CD4-positive, CD25-positive, alpha-beta regulatory T cell (primary cell): ENCODE data around the gene BTRC. TPM values are rescaled to one million over a fixed set of nuclear protein-coding genes. Genes with fewer than 3 reads are reported as not detected.
"Not testable (repeated sequence)": the region's sequence is repeated elsewhere in the genome, so short reads cannot be mapped to it uniquely, and the experiment has no call there.

Experiments
- ATAC-seq, 2 donors: fragments of 150-1000 bp; cut with Tn5 transposase; one replicate each; pipeline ENCODE4 v1.10.0; 2021; ENCODE audit warnings: low read depth in 2 of 2, moderate number of reproducible peaks in 2 of 2, moderate library complexity in 1 of 2
- DNase-seq, 3 donors: peaks; one replicate each; pipeline versions ENCODE4 v3.0.0 to v3.0.0-alpha.2; 2012 to 2022; ENCODE audit warnings: mixed read lengths in 1 of 3
- H3K27ac ChIP-seq: one replicate; pipeline ENCODE4 v1.7.0; 2013; ENCODE audit warnings: mild to moderate bottlenecking, low read length; ENCODE audit not compliant: insufficient read depth, poor library complexity, severe bottlenecking
- H3K27me3 ChIP-seq: one replicate; pipeline ENCODE4 v1.7.0; 2013; ENCODE audit warnings: low read length; ENCODE audit not compliant: control insufficient read depth, insufficient read depth
- H3K36me3 ChIP-seq: one replicate; pipeline ENCODE4 v1.7.0; 2013; ENCODE audit warnings: mild to moderate bottlenecking, low read length, moderate library complexity; ENCODE audit not compliant: control insufficient read depth, insufficient read depth
- H3K4me1 ChIP-seq: 2 replicates; pipeline ENCODE4 v1.7.0; 2013; ENCODE audit warnings: mild to moderate bottlenecking, low read length; ENCODE audit not compliant: insufficient read depth, control insufficient read depth, poor library complexity, severe bottlenecking
- H3K4me3 ChIP-seq: one replicate; pipeline ENCODE4 v1.7.0; 2013; ENCODE audit warnings: low read depth, mild to moderate bottlenecking, low read length, moderate library complexity
- H3K9me3 ChIP-seq, 2 experiments: 1 replicate in 1 of 2; 2 replicates in 1 of 2; pipeline ENCODE4 v1.7.0; 2013; ENCODE audit warnings: low read length in 2 of 2, mild to moderate bottlenecking in 1 of 2, moderate library complexity in 1 of 2; ENCODE audit not compliant: control insufficient read depth in 2 of 2
- H3K27ac Mint-ChIP-seq, 3 donors: one replicate each; pipeline ENCODE4 v1.8.0; 2020 to 2022; ENCODE audit warnings: mild to moderate bottlenecking in 3 of 3, mixed read lengths in 3 of 3, moderate library complexity in 2 of 3
- H3K27me3 Mint-ChIP-seq: one replicate; pipeline ENCODE4 v1.8.0; 2022; ENCODE audit warnings: mild to moderate bottlenecking, mixed read lengths
- H3K36me3 Mint-ChIP-seq: one replicate; pipeline ENCODE4 v1.8.0; 2020; ENCODE audit warnings: mixed read lengths
- H3K4me1 Mint-ChIP-seq, 4 donors: one replicate each; pipeline ENCODE4 v1.8.0; 2020 to 2022; ENCODE audit warnings: mixed read lengths in 4 of 4, mild to moderate bottlenecking in 1 of 4
- H3K4me3 Mint-ChIP-seq, 4 donors: one replicate each; pipeline ENCODE4 v1.8.0; 2020 to 2022; ENCODE audit warnings: mild to moderate bottlenecking in 4 of 4, mixed read lengths in 4 of 4, moderate library complexity in 3 of 4
- H3K9me3 Mint-ChIP-seq, 7 donors: one replicate each; pipeline ENCODE4 v1.8.0; 2020 to 2022; ENCODE audit warnings: mixed read lengths in 7 of 7, mild to moderate bottlenecking in 3 of 7, moderate library complexity in 2 of 7
- polyA plus RNA-seq, 4 donors: library from polyadenylated mRNA; unstranded; fragments of 300-500 nt; fragmentation: Illumina TruSeq; gene quantifications; one replicate each; pipeline ENCODE4 v1.2.3, GENCODE V29; 2021
- total RNA-seq: library from RNA; stranded (reverse); gene quantifications from one replicate; pipeline ENCODE4 v1.2.3, GENCODE V29; 2022

Gene BTRC
- total and polyA plus RNA-seq, 5 donors from 2014 or later: 6.1 to 17.8 (median 8.9) TPM

GRCh38 chr10:101319241-101319915 lies 34.6 kb upstream of the BTRC start:
- DNase-seq (no peak), ATAC-seq (no peak)
- Mint-ChIP-seq H3K27me3 (peaks cover 12% of the 10 kb centered on the region), H3K4me1 (no peaks in the 10 kb centered on the region), H3K9me3 (peaks cover 0 to 2% (median 0%) of the 10 kb centered on the region in 7 donors), H3K27ac (no peak overlapping the region), H3K4me3 (no peak overlapping the region), H3K36me3 (no peaks in the 10 kb centered on the region)
- Histone ChIP-seq H3K27me3 (no peaks in the 10 kb centered on the region), H3K27ac (no peak overlapping the region), H3K4me3 (no peak overlapping the region), H3K4me1 (no peaks in the 10 kb centered on the region), H3K9me3 (no peaks in the 10 kb centered on the region), H3K36me3 (no peaks in the 10 kb centered on the region)

GRCh38 chr10:101321073-101321472 lies 32.9 kb upstream of the BTRC start:
- Mint-ChIP-seq H3K9me3 (peaks cover 0 to 2% (median 0%) of the 10 kb centered on the region in 7 donors), H3K4me3 (no peak overlapping the region), H3K27me3 (peaks cover 11% of the 10 kb centered on the region), H3K36me3 (no peaks in the 10 kb centered on the region), H3K27ac (no peak overlapping the region), H3K4me1 (no peaks in the 10 kb centered on the region)
- Histone ChIP-seq H3K4me1 (no peaks in the 10 kb centered on the region), H3K4me3 (no peak overlapping the region), H3K27me3 (no peaks in the 10 kb centered on the region), H3K27ac (no peak overlapping the region), H3K36me3 (no peaks in the 10 kb centered on the region), H3K9me3 (no peaks in the 10 kb centered on the region)
- no peak for DNase-seq
- ATAC-seq: no peak

DNA sequence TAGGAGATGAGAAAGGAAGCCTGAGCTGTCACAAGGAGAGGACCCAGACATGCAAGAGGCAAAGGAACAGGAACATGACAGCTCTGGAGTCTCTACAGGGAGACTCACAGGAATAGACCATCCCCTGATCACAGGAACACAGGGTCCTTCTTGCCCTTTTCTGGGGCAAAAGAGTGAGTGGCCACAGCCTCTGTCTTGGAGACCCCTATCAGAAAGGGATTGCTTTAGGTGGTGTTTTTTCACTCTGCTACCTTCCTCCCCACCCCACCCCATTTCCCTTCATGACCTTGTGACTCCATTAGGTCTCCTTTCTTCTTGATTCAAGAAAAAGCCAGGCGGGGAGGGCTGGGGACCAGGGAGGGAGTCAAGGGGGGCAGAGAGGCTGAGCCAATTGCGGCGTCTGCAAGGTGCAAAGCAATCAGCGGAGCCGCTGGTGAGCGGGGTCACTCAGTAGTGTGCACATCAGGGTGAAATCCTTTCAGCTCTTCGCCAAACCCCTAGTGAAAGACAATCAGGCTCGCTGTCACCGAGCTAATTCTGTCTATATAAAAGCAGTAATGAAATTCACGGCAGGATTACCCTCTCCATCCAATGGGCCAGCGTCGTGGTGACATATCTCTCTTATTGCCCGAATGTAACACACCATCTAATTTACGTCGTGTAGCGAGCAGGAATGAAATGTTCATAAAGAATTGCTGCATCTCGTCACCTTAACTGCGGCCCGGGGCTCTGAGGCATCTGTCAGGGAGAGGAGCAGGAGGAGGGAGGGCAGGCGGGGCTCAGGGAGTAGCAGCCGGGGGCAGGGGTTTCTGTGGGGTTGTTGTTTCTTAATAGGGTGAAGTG lies 31.5 kb upstream of the BTRC start:
- peaks cover 0 to 2% (median 0%) of the 10 kb centered on the region in 7 donors for H3K9me3 Mint-ChIP-seq
- H3K4me1 Mint-ChIP-seq: no peaks in the 10 kb centered on the region
- H3K36me3 ChIP-seq: no peaks in the 10 kb centered on the region
- no peak for DNase-seq
- no peaks in the 10 kb centered on the region for H3K9me3 ChIP-seq
- ATAC-seq: no peak
- no peaks in the 10 kb centered on the region for H3K27me3 ChIP-seq
- H3K27ac Mint-ChIP-seq: no peak overlapping the region
- H3K36me3 Mint-ChIP-seq: no peaks in the 10 kb centered on the region
- no peak overlapping the region for H3K4me3 Mint-ChIP-seq
- no peaks in the 10 kb centered on the region for H3K4me1 ChIP-seq
- H3K4me3 ChIP-seq: no peak overlapping the region
- H3K27ac ChIP-seq: no peak overlapping the region
- H3K27me3 Mint-ChIP-seq: peaks cover 23% of the 10 kb centered on the region

- no peak for ATAC-seq
- no peak overlapping the region for H3K4me3 Mint-ChIP-seq
Measured at GRCh38 chr10:101323495-101323894, 30.5 kb upstream of the BTRC start.

GRCh38 chr10:101327454-101327853 lies 26.5 kb upstream of the BTRC start:
- H3K27me3 ChIP-seq, H3K9me3 Mint-ChIP-seq, H3K4me1 Mint-ChIP-seq, H3K4me3 Mint-ChIP-seq, H3K4me1 ChIP-seq, ATAC-seq, H3K9me3 ChIP-seq, H3K36me3 ChIP-seq, H3K27ac Mint-ChIP-seq, H3K4me3 ChIP-seq, H3K36me3 Mint-ChIP-seq, H3K27ac ChIP-seq, DNase-seq: not testable (repeated sequence)
- H3K27me3 Mint-ChIP-seq: peaks cover 37% of the 10 kb centered on the region

More at GRCh38 chr10:101323495-101323894, 30.5 kb upstream of the BTRC start:
- peaks cover 23% of the 10 kb centered on the region for H3K27me3 Mint-ChIP-seq
- Histone ChIP-seq H3K9me3 (no peaks in the 10 kb centered on the region), H3K27me3 (no peaks in the 10 kb centered on the region), H3K4me1 (no peaks in the 10 kb centered on the region), H3K4me3 (no peak overlapping the region), H3K27ac (no peak overlapping the region), H3K36me3 (no peaks in the 10 kb centered on the region)
- H3K4me1 Mint-ChIP-seq: no peaks in the 10 kb centered on the region
- peaks cover 0 to 2% (median 0%) of the 10 kb centered on the region in 7 donors for H3K9me3 Mint-ChIP-seq
- DNase-seq: no peak
- H3K27ac Mint-ChIP-seq: no peak overlapping the region
- no peaks in the 10 kb centered on the region for H3K36me3 Mint-ChIP-seq

DNA sequence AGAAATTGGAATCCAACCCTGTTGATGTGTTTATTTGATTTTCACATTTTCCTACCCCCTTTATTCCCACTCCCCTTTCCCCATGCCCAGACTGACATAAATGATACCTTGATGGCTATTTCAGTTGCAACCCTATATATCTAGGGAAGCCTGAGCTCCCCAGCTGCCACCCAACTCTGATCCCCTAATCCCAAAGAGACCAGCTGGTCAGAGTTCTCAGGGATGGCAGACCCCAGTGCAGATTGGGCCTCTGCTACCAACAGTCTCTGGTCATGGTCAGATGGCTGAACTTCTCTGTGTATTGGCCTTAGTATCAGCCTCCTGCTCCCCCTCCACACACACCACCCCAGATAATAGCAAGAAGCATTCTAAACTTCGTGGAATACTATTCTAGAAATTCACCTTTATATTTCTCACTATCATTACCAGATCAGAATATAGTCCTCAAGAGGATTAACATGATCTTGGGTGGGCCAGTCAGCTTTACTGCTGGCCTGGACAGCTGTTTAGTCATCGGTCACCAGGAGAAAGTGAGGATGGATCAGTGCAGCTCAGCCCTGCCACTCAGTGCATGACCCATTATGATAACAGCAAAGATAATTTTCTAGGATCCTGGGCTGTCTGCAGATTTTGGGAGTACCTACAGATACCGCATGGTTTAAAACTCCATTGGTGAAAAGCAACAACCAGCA lies 24.5 kb upstream of the BTRC start:
- Histone ChIP-seq H3K27me3 (peaks cover 6% of the 10 kb centered on the region), H3K9me3 (no peaks in the 10 kb centered on the region), H3K36me3 (no peaks in the 10 kb centered on the region), H3K4me3 (no peak overlapping the region), H3K4me1 (no peaks in the 10 kb centered on the region), H3K27ac (no peak overlapping the region)
- ATAC-seq: no peak
- no peak for DNase-seq
- Mint-ChIP-seq H3K4me3 (no peak overlapping the region), H3K9me3 (no peaks in the 10 kb centered on the region), H3K27me3 (peaks cover 49% of the 10 kb centered on the region), H3K36me3 (no peaks in the 10 kb centered on the region), H3K27ac (no peak overlapping the region), H3K4me1 (no peaks in the 10 kb centered on the region)

DNA sequence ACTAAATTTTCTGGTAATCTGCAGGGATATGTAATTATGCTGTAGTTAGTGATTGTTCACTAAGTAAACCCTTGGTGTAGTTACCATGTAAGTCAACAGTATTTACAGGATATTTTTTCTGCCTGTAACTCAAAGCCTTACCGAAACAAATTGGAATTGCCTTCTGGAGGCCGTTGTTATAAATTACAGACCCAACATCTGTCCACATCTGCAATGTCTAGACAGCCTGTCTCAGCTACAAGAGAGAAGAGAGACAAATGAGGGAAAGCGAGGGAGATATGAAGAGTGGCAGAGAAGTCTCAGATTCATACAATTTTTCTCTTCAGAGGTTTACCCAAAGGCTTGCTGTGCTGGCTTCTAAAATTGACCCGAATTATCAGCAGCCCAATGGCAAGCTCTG lies 23.7 kb upstream of the BTRC start:
- Mint-ChIP-seq H3K9me3 (no peaks in the 10 kb centered on the region), H3K36me3 (no peaks in the 10 kb centered on the region), H3K4me1 (no peaks in the 10 kb centered on the region), H3K27ac (no peak overlapping the region), H3K27me3 (peaks cover 57% of the 10 kb centered on the region), H3K4me3 (no peak overlapping the region)
- H3K27ac ChIP-seq: no peak overlapping the region
- H3K9me3 ChIP-seq: no peaks in the 10 kb centered on the region
- H3K4me3 ChIP-seq: no peak overlapping the region
- H3K27me3 ChIP-seq: peaks cover 6% of the 10 kb centered on the region
- no peaks in the 10 kb centered on the region for H3K36me3 ChIP-seq
- H3K4me1 ChIP-seq: no peaks in the 10 kb centered on the region
- no peak for ATAC-seq
- no peak for DNase-seq
